Measurements from ENCODE around the gene ADGRF3. TPM values are rescaled to one million over a fixed set of nuclear protein-coding genes. Genes with fewer than 3 reads are reported as not detected.
"Not testable (repeated sequence)": the region's sequence is repeated elsewhere in the genome, so short reads cannot be mapped to it uniquely, and the experiment has no call there.

The ADGRF3 gene
- total RNA-seq, 1 experiment from 2014 or later = not detected

DNA sequence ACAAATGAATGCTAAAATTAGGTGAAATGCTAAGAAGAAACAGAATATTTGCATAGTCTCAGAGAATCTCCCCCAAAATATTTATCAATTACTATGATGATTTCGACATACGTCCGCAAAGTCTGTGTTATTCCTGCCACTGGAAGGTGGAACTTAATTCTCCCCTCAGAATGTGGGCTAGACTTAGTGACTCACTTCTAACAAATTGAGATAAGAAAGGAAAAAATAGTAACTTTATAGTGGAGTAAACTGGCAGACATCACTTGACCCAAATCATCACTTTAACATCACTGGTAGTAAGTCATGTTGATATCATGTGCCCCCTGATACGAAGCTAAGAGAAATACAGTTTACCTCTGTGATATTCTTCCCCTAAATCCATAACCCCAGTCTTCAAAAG lies 78.4 kb downstream of the ADGRF3 start (continued):
- TF ChIP-seq EZH2phosphoT487 (IDR thresholded peaks at IDR 0.05; ENCODE audit: borderline replicate concordance) (no peak), POLR2A (IDR thresholded peaks at IDR 0.05; ENCODE audit: borderline replicate concordance, extremely low read depth, insufficient read depth, insufficient read length) (no peak), RAD21 (IDR thresholded peaks at IDR 0.05; ENCODE audit: low read depth) (no peak)

DNA sequence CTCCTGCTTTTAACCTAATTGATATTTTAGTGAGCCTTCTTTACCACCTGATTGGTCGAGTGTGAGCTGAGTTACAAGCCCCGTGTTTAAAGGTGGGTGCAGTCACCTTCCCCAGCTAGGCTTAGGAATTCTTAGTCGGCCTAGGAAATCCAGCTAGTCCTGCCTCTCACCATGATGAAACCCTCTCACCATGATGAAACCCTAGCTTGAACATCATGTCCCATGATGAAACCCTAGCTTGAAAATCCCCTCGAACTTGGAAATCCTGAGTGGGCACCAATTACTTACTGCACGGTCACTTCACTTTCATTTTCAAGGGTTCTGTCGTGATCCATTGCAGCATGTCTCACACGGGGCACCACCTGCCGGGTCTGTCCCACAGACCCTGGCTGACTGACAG lies 87.8 kb downstream of the ADGRF3 start:
- H3K9me3 ChIP-seq (ENCODE audit: control insufficient read depth in 1 of 2, insufficient read depth in 1 of 2, low read depth in 1 of 2, low read length in 2 of 2); BruUV-seq (replicated peaks); H3K9ac ChIP-seq (ENCODE audit: low read length); RAD21 ChIA-PET (ENCODE audit: low non-redundant PET in 1 of 2, low total read pairs in 2 of 2, uncharacterized antibody in 2 of 2, unreplicated experiment in 2 of 2); H4K20me1 ChIP-seq (ENCODE audit: insufficient read depth); H2AFZ ChIP-seq (ENCODE audit: low read depth, low read length, poor library complexity, severe bottlenecking); H3K27ac ChIP-seq (ENCODE audit: low read depth, low read length); ATAC-seq; H3K4me2 ChIP-seq (ENCODE audit: low read length); DNase-seq (ENCODE audit: low read depth, low spot score); H3K4me1 ChIP-seq (ENCODE audit: control insufficient read depth in 1 of 2, insufficient read depth in 2 of 2, low read length in 2 of 2); H3K36me3 ChIP-seq (ENCODE audit: control insufficient read depth in 1 of 2, insufficient read depth in 2 of 2, low read length in 2 of 2); H3K79me2 ChIP-seq (ENCODE audit: insufficient read depth, low read length); CTCF ChIA-PET; H3K4me3 ChIP-seq (replicated peaks in 1 of 2; ENCODE audit: low read depth in 1 of 2, low read length in 2 of 2); H3K9me2 ChIP-seq (ENCODE audit: insufficient read depth); intact Hi-C loops (cut with micrococcal nuclease); H3K27me3 ChIP-seq (ENCODE audit: insufficient read depth, low read length); POLR2A ChIA-PET: not testable (repeated sequence)

Other genes starting within 250 kb of the ADGRF3 start
- gene GAREM2, start 173.7 kb downstream of the ADGRF3 start, total RNA-seq (2021; ENCODE audit: unreplicated experiment) = 13.3 TPM
- gene HADHA, start 102.2 kb downstream of the ADGRF3 start, total RNA-seq (2021; ENCODE audit: unreplicated experiment) = 101 TPM
- 65.5 TPM for gene HADHB, start 101.8 kb downstream of the ADGRF3 start, total RNA-seq (2021; ENCODE audit: unreplicated experiment)
- 63.3 TPM for gene SELENOI, start 646 bp downstream of the ADGRF3 start, total RNA-seq (2021; ENCODE audit: unreplicated experiment)
- not detected for gene DRC1, start 55.1 kb upstream of the ADGRF3 start, total RNA-seq (2021; ENCODE audit: unreplicated experiment)
- gene OTOF, start 131.3 kb upstream of the ADGRF3 start, total RNA-seq (2021; ENCODE audit: unreplicated experiment) = 0.10 TPM